GM12865 (cell line): ENCODE results near the gene HERC2.
A peak's percentile ranks its signal among the peaks of the same experiment; 100 is the strongest.
"Not testable (repeated sequence)": the region's sequence is repeated elsewhere in the genome, so short reads cannot be mapped to it uniquely, and the experiment has no call there.

Source experiments
- DNase-seq: peaks from one replicate; pipeline ENCODE4 v3.0.0; 2010; ENCODE audit warnings: low read depth
- H3K4me3 ChIP-seq: 2 replicates; pipeline ENCODE4 v1.5.1; 2011; ENCODE audit warnings: mild to moderate bottlenecking, low read depth, low read length, control low read depth
- CTCF ChIP-seq: IDR thresholded peaks from 2 replicates; pipeline ENCODE4 v1.5.1; 2011; ENCODE audit warnings: low read length, control low read depth, low read depth, inconsistent platforms; ENCODE audit not compliant: insufficient read depth; ENCODE audit errors: missing control alignments

The HERC2 gene

GRCh38 chr15:28127036-28127435 lies 194.9 kb downstream of the HERC2 start:
- no peak overlapping the region for H3K4me3 ChIP-seq
- no peak for DNase-seq
- no peak for TF ChIP-seq CTCF

- no peak overlapping the region for H3K4me3 ChIP-seq
- DNase-seq: peak; percentile 59
- TF ChIP-seq CTCF: peak; percentile 56
Measured at GRCh38 chr15:28125673-28126651, 196.0 kb downstream of the HERC2 start.

GRCh38 chr15:28124841-28125240 lies 197.1 kb downstream of the HERC2 start:
- H3K4me3 ChIP-seq: no peak overlapping the region
- DNase-seq: no peak
- no peak for TF ChIP-seq CTCF

- TF ChIP-seq CTCF: peak; percentile 59
- no peak overlapping the region for H3K4me3 ChIP-seq
- peak; percentile 72 for DNase-seq
Measured at GRCh38 chr15:28123408-28124023, 198.5 kb downstream of the HERC2 start.

- DNase-seq: no peak
- no peak overlapping the region for H3K4me3 ChIP-seq
- TF ChIP-seq CTCF: no peak
Measured at GRCh38 chr15:28122038-28122949, 199.7 kb downstream of the HERC2 start.

GRCh38 chr15:28121577-28121976 lies 200.4 kb downstream of the HERC2 start:
- H3K4me3 ChIP-seq, DNase-seq: not testable (repeated sequence)

- no peak overlapping the region for H3K4me3 ChIP-seq
- no peak for DNase-seq
Measured at GRCh38 chr15:28120359-28120640, 201.7 kb downstream of the HERC2 start.

More at GRCh38 chr15:28120359-28120640, 201.7 kb downstream of the HERC2 start:
- TF ChIP-seq CTCF: no peak
